AG10803 (cell line): ENCODE results near the gene PDYN.
A peak's percentile ranks its signal among the peaks of the same experiment; 100 is the strongest.

Experiments
- DNase-seq: peaks from one replicate; pipeline ENCODE4 v3.0.0; 2010; ENCODE audit warnings: low read depth
- H3K4me3 ChIP-seq: 2 replicates; pipeline ENCODE4 v1.5.1; 2011; ENCODE audit warnings: mild to moderate bottlenecking, low read length, control low read depth
- TF ChIP-seq, protein P1 (sequence below): conservative IDR thresholded peaks from 2 replicates; pipeline ENCODE4 v1.5.1; 2011; ENCODE audit warnings: mild to moderate bottlenecking, low read length, control low read depth, inconsistent platforms

PDYN gene

GRCh38 chr20:1939270-1939595, 54.6 kb downstream of the PDYN start:
- TF ChIP-seq, protein P1, sequence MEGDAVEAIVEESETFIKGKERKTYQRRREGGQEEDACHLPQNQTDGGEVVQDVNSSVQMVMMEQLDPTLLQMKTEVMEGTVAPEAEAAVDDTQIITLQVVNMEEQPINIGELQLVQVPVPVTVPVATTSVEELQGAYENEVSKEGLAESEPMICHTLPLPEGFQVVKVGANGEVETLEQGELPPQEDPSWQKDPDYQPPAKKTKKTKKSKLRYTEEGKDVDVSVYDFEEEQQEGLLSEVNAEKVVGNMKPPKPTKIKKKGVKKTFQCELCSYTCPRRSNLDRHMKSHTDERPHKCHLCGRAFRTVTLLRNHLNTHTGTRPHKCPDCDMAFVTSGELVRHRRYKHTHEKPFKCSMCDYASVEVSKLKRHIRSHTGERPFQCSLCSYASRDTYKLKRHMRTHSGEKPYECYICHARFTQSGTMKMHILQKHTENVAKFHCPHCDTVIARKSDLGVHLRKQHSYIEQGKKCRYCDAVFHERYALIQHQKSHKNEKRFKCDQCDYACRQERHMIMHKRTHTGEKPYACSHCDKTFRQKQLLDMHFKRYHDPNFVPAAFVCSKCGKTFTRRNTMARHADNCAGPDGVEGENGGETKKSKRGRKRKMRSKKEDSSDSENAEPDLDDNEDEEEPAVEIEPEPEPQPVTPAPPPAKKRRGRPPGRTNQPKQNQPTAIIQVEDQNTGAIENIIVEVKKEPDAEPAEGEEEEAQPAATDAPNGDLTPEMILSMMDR: no peak
- DNase-seq: no peak
- H3K4me3 ChIP-seq: no peak overlapping the region

- TF ChIP-seq, protein P1: no peak
- no peak for DNase-seq
- H3K4me3 ChIP-seq: no peak overlapping the region
These were observed 55.2 kb downstream of the PDYN start for GRCh38 chr20:1938464-1939269.

DNA sequence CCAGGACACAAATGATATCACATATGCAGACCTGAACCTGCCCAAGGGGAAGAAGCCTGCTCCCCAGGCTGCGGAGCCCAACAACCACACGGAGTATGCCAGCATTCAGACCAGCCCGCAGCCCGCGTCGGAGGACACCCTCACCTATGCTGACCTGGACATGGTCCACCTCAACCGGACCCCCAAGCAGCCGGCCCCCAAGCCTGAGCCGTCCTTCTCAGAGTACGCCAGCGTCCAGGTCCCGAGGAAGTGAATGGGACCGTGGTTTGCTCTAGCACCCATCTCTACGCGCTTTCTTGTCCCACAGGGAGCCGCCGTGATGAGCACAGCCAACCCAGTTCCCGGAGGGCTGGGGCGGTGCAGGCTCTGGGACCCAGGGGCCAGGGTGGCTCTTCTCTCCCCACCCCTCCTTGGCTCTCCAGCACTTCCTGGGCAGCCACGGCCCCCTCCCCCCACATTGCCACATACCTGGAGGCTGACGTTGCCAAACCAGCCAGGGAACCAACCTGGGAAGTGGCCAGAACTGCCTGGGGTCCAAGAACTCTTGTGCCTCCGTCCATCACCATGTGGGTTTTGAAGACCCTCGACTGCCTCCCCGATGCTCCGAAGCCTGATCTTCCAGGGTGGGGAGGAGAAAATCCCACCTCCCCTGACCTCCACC, 56.4 kb downstream of the PDYN start:
- TF ChIP-seq, protein P1: no peak
- H3K4me3 ChIP-seq: no peak overlapping the region
- no peak for DNase-seq

DNA sequence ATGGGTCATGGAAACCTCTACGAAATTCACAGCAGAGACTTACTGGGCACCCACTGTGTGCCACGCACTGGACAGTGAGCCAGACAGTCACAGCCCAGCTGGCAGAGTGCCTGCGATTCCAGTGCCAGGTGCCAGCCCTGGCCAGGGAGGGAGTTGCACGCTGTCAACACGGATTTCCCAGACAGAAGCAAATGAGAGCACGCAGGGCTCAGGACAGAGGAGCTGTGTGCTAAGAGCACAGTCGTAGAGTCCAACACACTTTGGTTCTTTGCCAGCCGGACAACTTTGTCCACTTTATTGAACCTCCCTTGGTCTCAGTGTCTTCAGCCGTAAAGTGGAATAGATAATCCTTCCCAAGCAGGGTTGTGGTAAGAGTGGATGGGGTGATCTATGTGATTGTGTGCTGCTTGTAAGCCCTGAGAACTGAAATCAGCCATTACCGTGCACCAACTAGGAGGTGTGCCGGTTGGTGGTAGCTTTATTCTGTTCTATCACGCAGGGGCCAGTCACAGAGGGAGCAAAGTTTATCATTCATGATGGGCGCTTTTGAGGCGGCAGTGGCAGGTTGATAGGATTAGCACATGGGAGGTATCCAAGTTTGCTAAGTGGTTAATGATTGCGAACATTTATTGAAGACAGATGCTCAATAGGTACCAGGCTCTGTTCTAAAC, 58.0 kb downstream of the PDYN start:
- TF ChIP-seq, protein P1: no peak
- no peak overlapping the region for H3K4me3 ChIP-seq
- no peak for DNase-seq

DNA sequence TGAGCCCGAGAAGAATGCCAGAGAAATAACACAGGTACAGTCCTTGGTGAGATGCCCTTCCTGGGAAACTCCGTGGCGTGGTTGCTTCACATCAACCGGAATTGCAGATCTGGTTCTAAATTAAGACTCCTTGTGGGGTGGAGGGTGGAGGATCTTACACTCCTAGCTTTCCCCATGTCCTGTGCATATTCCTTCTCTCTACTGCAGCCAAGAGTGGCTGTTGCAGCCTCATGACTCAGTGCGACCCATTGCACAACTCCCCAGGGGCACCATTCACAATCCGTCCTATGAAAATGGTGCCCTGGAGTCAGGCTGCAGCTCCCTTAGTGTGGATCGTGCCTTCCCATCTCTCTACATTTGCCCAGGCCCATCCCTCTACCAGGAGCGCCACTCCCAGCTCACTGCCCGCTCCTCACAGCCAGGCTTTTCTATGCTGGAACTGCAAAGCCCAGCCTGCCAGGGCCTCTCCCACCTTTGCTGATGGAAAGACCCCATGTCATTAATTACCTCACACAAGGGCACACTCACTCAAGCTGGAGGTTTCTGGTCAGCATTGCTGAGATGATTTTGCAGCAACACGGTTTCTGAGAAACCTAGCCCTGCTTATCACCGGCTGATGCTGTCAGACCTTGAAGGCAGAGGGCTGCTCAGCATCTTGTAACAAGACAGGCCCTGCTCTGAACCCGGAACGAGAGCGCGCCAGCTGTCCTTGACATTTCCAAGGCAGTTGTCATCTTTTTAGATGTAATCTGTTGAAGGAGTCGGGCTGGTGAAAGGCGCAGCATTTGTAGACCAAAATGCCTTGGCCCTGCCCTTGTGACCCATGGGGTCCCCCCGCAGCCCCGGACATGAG, 58.9 kb downstream of the PDYN start:
- peak; percentile 98 for DNase-seq

DNA sequence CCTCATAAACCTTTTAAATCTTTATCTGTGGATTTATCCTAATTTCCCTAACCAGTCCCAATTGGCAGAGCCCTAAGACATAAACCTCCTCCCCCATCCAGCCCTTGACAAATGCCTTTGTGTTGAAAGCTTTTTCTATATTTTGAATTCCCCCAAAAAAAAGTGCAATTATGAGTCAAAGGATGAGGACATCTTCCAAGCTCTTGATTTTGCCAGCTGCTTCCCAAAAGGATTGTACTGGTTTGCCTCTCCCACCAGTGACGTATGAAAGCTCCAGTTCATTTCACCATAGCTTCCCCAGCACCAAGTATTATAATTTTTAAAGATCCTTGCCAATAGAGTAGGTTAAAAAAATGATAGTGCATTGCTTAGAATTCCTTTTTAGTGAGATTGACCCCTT, 59.7 kb downstream of the PDYN start:
- H3K4me3 ChIP-seq: no peak overlapping the region
- DNase-seq: peak; percentile 97
- TF ChIP-seq, protein P1: no peak

More for the DNA sequence above, 58.9 kb downstream of the PDYN start:
- H3K4me3 ChIP-seq: no peak overlapping the region
- TF ChIP-seq, protein P1: no peak
